Measurements from ENCODE around the gene DHRS9. TPM values are rescaled to one million over a fixed set of nuclear protein-coding genes. Genes with fewer than 3 reads are reported as not detected.
A peak's percentile ranks its signal among the peaks of the same experiment; 100 is the strongest.

Gene DHRS9
- total and polyA plus RNA-seq, 9 of the 15 experiments (the other 6 are each of a cell fraction or from before 2014, with no cell fraction given), result 0.27 to 1.7 (median 0.69) TPM

DNA sequence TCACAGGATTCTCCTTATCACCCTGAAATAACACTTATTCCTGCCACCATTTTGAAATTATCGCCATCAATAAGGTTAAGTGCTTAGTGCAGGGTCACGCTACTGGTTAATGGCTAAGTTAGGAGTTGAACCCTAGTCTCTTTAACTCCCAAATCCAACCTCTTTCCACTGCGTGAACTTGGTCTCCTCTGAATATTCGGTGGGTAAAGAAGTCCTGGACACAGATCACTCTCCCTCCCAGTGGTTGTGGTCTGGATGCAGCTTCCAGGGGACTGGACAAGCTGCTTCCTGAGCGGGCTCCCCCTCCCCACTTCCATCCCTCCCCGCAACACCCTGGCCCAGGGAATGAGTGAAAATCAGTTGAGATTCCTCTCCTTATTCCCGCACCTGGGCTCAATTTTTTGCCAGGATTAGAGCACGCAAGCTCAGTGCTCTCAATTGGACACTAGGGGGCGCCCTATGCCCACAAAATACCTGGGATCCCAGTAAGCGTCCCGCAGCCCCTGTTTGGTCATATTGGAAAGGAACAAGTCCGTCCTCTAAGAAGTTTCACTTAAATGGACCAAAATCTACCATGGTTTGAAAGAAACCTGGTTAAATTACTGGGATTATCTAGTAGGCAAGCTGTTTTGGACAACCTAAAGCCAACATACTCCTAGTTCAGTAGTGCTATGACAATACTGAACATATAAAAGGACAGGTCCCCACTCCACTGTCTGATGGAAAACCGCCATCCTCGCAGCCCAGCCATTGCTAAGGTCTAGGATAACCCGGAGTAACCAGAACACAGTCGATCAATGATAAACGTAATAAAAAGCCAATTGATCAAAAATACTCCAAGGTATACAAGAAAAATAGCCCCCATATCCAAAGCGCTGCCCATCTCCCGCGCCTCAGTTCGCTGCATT lies 40.4 kb downstream of the DHRS9 start (continued):
- TF ChIP-seq BHLHE40 (IDR thresholded peaks at IDR 0.05; ENCODE audit: low read length) (0 out of 2 replicates have a peak, but pooled peaks have one; percentile 5), KAT7 (CRISPR knock-in tag; IDR thresholded peaks at IDR 0.05; ENCODE audit: borderline replicate concordance) (no peak), FOS (IDR thresholded peaks at IDR 0.05; ENCODE audit: extremely low read depth, insufficient read length) (no peak), PCBP1 (IDR thresholded peaks at IDR 0.05; ENCODE audit: low read depth, low read length, poor library complexity, severe bottlenecking) (no peak), CHD2 (IDR thresholded peaks at IDR 0.05; ENCODE audit: low read depth, low read length) (no peak), RFX1 (IDR thresholded peaks at IDR 0.05) (no peak), ARID2 (IDR thresholded peaks at IDR 0.05) (peak; percentile 92), SRSF7 (optimal IDR thresholded peaks at IDR 0.05; ENCODE audit: low read depth, low read length) (no peak), NRF1 (conservative IDR thresholded peaks at IDR 0.05 in 1 of 2, IDR thresholded peaks at IDR 0.05 in 1 of 2) (no peak), NR1H2 (CRISPR knock-in tag; IDR thresholded peaks at IDR 0.05) (no peak), CXXC5 (CRISPR knock-in tag; IDR thresholded peaks at IDR 0.05) (peak; percentile 14; the same call in 1 of the 2 replicates), CBX2 (IDR thresholded peaks at IDR 0.05; ENCODE audit: insufficient read depth, low read length, poor library complexity, severe bottlenecking) (no peak), SMC3 (conservative IDR thresholded peaks at IDR 0.05; ENCODE audit: insufficient read depth, low read depth, low read length) (peak; percentile 95)
- TF ChIP-seq, protein P1, sequence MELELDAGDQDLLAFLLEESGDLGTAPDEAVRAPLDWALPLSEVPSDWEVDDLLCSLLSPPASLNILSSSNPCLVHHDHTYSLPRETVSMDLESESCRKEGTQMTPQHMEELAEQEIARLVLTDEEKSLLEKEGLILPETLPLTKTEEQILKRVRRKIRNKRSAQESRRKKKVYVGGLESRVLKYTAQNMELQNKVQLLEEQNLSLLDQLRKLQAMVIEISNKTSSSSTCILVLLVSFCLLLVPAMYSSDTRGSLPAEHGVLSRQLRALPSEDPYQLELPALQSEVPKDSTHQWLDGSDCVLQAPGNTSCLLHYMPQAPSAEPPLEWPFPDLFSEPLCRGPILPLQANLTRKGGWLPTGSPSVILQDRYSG (tag; conservative IDR thresholded peaks at IDR 0.05; ENCODE audit: low read depth), result no peak
- TF ChIP-seq, protein P2, sequence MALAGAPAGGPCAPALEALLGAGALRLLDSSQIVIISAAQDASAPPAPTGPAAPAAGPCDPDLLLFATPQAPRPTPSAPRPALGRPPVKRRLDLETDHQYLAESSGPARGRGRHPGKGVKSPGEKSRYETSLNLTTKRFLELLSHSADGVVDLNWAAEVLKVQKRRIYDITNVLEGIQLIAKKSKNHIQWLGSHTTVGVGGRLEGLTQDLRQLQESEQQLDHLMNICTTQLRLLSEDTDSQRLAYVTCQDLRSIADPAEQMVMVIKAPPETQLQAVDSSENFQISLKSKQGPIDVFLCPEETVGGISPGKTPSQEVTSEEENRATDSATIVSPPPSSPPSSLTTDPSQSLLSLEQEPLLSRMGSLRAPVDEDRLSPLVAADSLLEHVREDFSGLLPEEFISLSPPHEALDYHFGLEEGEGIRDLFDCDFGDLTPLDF (CRISPR knock-in tag; IDR thresholded peaks at IDR 0.05), result peak; percentile 46; the same call in 1 of the 2 replicates
- TF ChIP-seq, protein P3, sequence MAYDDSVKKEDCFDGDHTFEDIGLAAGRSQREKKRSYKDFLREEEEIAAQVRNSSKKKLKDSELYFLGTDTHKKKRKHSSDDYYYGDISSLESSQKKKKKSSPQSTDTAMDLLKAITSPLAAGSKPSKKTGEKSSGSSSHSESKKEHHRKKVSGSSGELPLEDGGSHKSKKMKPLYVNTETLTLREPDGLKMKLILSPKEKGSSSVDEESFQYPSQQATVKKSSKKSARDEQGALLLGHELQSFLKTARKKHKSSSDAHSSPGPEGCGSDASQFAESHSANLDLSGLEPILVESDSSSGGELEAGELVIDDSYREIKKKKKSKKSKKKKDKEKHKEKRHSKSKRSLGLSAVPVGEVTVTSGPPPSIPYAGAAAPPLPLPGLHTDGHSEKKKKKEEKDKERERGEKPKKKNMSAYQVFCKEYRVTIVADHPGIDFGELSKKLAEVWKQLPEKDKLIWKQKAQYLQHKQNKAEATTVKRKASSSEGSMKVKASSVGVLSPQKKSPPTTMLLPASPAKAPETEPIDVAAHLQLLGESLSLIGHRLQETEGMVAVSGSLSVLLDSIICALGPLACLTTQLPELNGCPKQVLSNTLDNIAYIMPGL (CRISPR knock-in tag; IDR thresholded peaks at IDR 0.05), result 0 out of 2 replicates have a peak, but pooled peaks have one; percentile 33
- TF ChIP-seq, protein P4, sequence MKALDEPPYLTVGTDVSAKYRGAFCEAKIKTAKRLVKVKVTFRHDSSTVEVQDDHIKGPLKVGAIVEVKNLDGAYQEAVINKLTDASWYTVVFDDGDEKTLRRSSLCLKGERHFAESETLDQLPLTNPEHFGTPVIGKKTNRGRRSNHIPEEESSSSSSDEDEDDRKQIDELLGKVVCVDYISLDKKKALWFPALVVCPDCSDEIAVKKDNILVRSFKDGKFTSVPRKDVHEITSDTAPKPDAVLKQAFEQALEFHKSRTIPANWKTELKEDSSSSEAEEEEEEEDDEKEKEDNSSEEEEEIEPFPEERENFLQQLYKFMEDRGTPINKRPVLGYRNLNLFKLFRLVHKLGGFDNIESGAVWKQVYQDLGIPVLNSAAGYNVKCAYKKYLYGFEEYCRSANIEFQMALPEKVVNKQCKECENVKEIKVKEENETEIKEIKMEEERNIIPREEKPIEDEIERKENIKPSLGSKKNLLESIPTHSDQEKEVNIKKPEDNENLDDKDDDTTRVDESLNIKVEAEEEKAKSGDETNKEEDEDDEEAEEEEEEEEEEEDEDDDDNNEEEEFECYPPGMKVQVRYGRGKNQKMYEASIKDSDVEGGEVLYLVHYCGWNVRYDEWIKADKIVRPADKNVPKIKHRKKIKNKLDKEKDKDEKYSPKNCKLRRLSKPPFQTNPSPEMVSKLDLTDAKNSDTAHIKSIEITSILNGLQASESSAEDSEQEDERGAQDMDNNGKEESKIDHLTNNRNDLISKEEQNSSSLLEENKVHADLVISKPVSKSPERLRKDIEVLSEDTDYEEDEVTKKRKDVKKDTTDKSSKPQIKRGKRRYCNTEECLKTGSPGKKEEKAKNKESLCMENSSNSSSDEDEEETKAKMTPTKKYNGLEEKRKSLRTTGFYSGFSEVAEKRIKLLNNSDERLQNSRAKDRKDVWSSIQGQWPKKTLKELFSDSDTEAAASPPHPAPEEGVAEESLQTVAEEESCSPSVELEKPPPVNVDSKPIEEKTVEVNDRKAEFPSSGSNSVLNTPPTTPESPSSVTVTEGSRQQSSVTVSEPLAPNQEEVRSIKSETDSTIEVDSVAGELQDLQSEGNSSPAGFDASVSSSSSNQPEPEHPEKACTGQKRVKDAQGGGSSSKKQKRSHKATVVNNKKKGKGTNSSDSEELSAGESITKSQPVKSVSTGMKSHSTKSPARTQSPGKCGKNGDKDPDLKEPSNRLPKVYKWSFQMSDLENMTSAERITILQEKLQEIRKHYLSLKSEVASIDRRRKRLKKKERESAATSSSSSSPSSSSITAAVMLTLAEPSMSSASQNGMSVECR (CRISPR knock-in tag; IDR thresholded peaks at IDR 0.05), result no peak
